HL-60 (cell line): Measurements from ENCODE around the gene USP47.

ENCODE experiments used
- DNase-seq, 2 experiments: peaks; one replicate each; pipeline ENCODE4 v3.0.0-alpha.2; 2010 to 2020; ENCODE audit warnings: low read depth in 1 of 2, low spot score in 1 of 2
- H3K27ac ChIP-seq: fragments of 250-450 bp; sonication (Bioruptor Pico); replicated peaks from 2 replicates; pipeline ENCODE4 v1.5.1; 2020; ENCODE audit warnings: mild to moderate bottlenecking, moderate library complexity
- H3K27me3 ChIP-seq: fragments of 250-450 bp; sonication (Bioruptor Pico); 2 replicates; pipeline ENCODE4 v1.5.1; 2021; ENCODE audit warnings: mild to moderate bottlenecking, moderate library complexity; ENCODE audit not compliant: insufficient read depth, poor library complexity, severe bottlenecking
- H3K4me3 ChIP-seq: replicated peaks from 2 replicates; pipeline ENCODE4 v1.5.1; 2011; ENCODE audit warnings: mild to moderate bottlenecking, control low read depth, low read length; ENCODE audit not compliant: insufficient read depth
- CTCF ChIP-seq: IDR thresholded peaks from one replicate; pipeline ENCODE4 v1.5.1; 2011; ENCODE audit warnings: low read length, control low read depth, inconsistent platforms; ENCODE audit not compliant: insufficient read depth
- GABPA ChIP-seq: IDR thresholded peaks from 2 replicates; pipeline ENCODE4 v1.6.1; 2012; ENCODE audit warnings: low read depth
- POLR2AphosphoS5 ChIP-seq: IDR thresholded peaks from 2 replicates; pipeline ENCODE4 v1.6.1; 2012; ENCODE audit warnings: low read depth
- REST ChIP-seq: IDR thresholded peaks from 2 replicates; pipeline ENCODE4 v1.6.1; 2012; ENCODE audit warnings: low read depth; ENCODE audit not compliant: insufficient replicate concordance
- SPI1 ChIP-seq: IDR thresholded peaks from 2 replicates; pipeline ENCODE4 v1.6.1; 2012; ENCODE audit warnings: low read depth, mild to moderate bottlenecking, borderline replicate concordance

The USP47 gene

GRCh38 chr11:11871991-11872401, 30.2 kb downstream of the USP47 start:
- Histone ChIP-seq H3K4me3 (no peak overlapping the region), H3K27ac (no peak overlapping the region), H3K27me3 (no peaks in the 10 kb centered on the region)
- TF ChIP-seq CTCF (no peak), GABPA (no peak), POLR2AphosphoS5 (no peak)
- no peak for DNase-seq

GRCh38 chr11:11876458-11876857, 34.7 kb downstream of the USP47 start:
- TF ChIP-seq GABPA (no peak), SPI1 (no peak)
- no peak overlapping the region for H3K4me3 ChIP-seq
- H3K27ac ChIP-seq, result no peak overlapping the region
- DNase-seq, result no peak
- H3K27me3 ChIP-seq, result no peaks in the 10 kb centered on the region

GRCh38 chr11:11880179-11880578, 38.4 kb downstream of the USP47 start:
- Histone ChIP-seq H3K4me3 (no peak overlapping the region), H3K27ac (no peak overlapping the region), H3K27me3 (no peaks in the 10 kb centered on the region)
- no peak for TF ChIP-seq CTCF
- TF ChIP-seq GABPA, result no peak
- TF ChIP-seq REST, result no peak
- no peak for TF ChIP-seq SPI1
- no peak for TF ChIP-seq POLR2AphosphoS5
- no peak for DNase-seq

- Histone ChIP-seq H3K27ac (no peak overlapping the region), H3K27me3 (no peaks in the 10 kb centered on the region), H3K4me3 (no peak overlapping the region)
- TF ChIP-seq GABPA (no peak), SPI1 (no peak), POLR2AphosphoS5 (no peak), CTCF (no peak), REST (no peak)
- DNase-seq, result no peak
Measured at GRCh38 chr11:11882539-11882938, 40.8 kb downstream of the USP47 start.
